Loucy (cell line): ENCODE measurements around the gene OLFM1.

Experiments used
- H2AFZ ChIP-seq: fragments of 200-600 bp; sonication (generic); 2 replicates; pipeline ENCODE4 v1.6.0; 2016; ENCODE audit warnings: antibody characterized with exemption, mild to moderate bottlenecking, low read length, moderate library complexity
- H3F3A ChIP-seq: fragments of 200-600 bp; 2 replicates; pipeline ENCODE4 v1.6.0; 2016; ENCODE audit warnings: antibody characterized with exemption, low read depth, mild to moderate bottlenecking
- H3K27me3 ChIP-seq: fragments of 200-600 bp; sonication (generic); 2 replicates; pipeline ENCODE4 v1.6.1; 2014; ENCODE audit warnings: low read length, mild to moderate bottlenecking; ENCODE audit not compliant: insufficient read depth, poor library complexity, severe bottlenecking
- H3K36me3 ChIP-seq: fragments of 200-600 bp; sonication (generic); 2 replicates; pipeline ENCODE4 v1.6.1; 2016; ENCODE audit warnings: low read length; ENCODE audit not compliant: insufficient read depth
- H3K4me1 ChIP-seq: fragments of 200-600 bp; sonication (generic); 2 replicates; pipeline ENCODE4 v1.5.1; 2014; ENCODE audit warnings: low read length, mild to moderate bottlenecking; ENCODE audit not compliant: insufficient read depth, poor library complexity, severe bottlenecking
- H3K4me2 ChIP-seq: fragments of 200-600 bp; sonication (generic); 2 replicates; pipeline ENCODE4 v1.6.0; 2014; ENCODE audit warnings: antibody characterized with exemption, low read length, low read depth, mild to moderate bottlenecking; ENCODE audit not compliant: poor library complexity, severe bottlenecking
- H3K4me3 ChIP-seq: fragments of 200-600 bp; sonication (generic); 2 replicates; pipeline ENCODE4 v1.5.1; 2014; ENCODE audit warnings: low read length, mild to moderate bottlenecking, mixed read lengths; ENCODE audit not compliant: poor library complexity, severe bottlenecking
- H3K79me2 ChIP-seq: fragments of 200-600 bp; sonication (generic); 2 replicates; pipeline ENCODE4 v1.6.1; 2014; ENCODE audit warnings: low read length; ENCODE audit not compliant: insufficient read depth
- H3K9ac ChIP-seq: fragments of 200-600 bp; sonication (generic); 2 replicates; pipeline ENCODE4 v1.6.0; 2014; ENCODE audit warnings: mild to moderate bottlenecking, low read depth, low read length, moderate library complexity; ENCODE audit not compliant: poor library complexity, severe bottlenecking
- H3K9me2 ChIP-seq: fragments of 200-600 bp; sonication (generic); replicated peaks from 2 replicates; pipeline ENCODE4 v1.6.1; 2016; ENCODE audit warnings: low read depth, low read length, mixed read lengths
- H3K9me3 ChIP-seq: fragments of 200-600 bp; sonication (generic); 2 replicates; pipeline ENCODE4 v1.6.1; 2014; ENCODE audit warnings: mild to moderate bottlenecking, antibody characterized with exemption, low read length, low read depth; ENCODE audit not compliant: insufficient read depth
- H4K20me1 ChIP-seq: fragments of 200-600 bp; sonication (generic); 2 replicates; pipeline ENCODE4 v1.6.0; 2014; ENCODE audit warnings: antibody characterized with exemption, low read length, mild to moderate bottlenecking; ENCODE audit not compliant: insufficient read depth, poor library complexity, severe bottlenecking
- EZH2phosphoT487 ChIP-seq: fragments of 200-600 bp; IDR thresholded peaks from 2 replicates; pipeline ENCODE4 v1.6.1; 2018; ENCODE audit warnings: antibody characterized with exemption, mild to moderate bottlenecking, moderate library complexity, borderline replicate concordance
- TF ChIP-seq, protein P1 (sequence below): fragments of 200-600 bp; sonication (generic); conservative IDR thresholded peaks from 2 replicates; pipeline ENCODE4 v1.5.1; 2014; ENCODE audit warnings: mild to moderate bottlenecking, antibody characterized with exemption, low read length

OLFM1 gene

DNA sequence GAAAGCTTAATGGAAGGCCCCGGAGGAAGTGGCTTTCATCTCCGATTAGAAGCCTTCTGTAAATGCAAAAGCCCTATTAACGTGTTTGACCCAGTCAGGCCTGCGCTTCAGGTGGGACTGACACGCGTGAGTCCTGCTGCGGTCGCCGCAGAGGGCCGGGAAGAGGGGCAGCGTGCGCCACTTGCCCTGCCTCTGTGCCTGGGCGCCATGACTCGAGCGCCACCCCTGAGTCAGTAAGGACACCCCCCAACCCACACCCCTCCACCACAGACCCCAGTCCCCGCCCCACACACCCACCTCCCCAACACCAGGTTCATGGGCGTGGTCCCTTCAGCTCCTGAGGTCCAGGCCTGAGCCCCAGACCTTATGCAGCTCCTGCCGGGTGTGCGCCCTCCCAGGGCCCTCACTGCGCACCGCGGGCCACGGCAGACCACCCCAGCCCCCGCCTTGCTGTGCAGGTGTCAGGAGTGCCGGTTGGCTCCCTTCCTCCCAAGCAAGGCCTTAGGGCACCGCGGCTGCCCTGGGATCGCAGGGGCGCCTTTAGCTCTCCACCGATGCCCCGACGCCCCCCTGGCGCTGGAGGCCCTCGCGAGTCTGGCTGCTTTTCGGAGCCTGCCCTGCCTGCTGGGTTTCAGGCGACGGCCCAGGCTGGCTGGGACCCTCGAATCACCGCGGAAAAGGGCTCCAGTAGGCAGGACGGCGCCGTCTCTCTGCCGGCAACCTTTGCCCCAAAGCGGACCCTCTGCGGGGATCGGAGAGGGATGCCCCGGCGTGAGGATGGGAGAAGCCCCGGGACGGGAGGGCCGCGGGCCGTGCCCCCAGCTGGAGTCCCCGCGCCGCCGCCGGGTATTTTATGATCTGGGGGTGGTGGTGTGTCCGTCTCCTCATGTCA, 625 bp upstream of the OLFM1 start:
- no peak overlapping the region for H3K9ac ChIP-seq
- no peaks in the 10 kb centered on the region for H3K9me3 ChIP-seq
- H4K20me1 ChIP-seq: no peaks in the 10 kb centered on the region
- no peaks in the 10 kb centered on the region for H3K4me1 ChIP-seq
- no peaks in the 10 kb centered on the region for H3K79me2 ChIP-seq
- no peak for TF ChIP-seq EZH2phosphoT487
- TF ChIP-seq, protein P1, sequence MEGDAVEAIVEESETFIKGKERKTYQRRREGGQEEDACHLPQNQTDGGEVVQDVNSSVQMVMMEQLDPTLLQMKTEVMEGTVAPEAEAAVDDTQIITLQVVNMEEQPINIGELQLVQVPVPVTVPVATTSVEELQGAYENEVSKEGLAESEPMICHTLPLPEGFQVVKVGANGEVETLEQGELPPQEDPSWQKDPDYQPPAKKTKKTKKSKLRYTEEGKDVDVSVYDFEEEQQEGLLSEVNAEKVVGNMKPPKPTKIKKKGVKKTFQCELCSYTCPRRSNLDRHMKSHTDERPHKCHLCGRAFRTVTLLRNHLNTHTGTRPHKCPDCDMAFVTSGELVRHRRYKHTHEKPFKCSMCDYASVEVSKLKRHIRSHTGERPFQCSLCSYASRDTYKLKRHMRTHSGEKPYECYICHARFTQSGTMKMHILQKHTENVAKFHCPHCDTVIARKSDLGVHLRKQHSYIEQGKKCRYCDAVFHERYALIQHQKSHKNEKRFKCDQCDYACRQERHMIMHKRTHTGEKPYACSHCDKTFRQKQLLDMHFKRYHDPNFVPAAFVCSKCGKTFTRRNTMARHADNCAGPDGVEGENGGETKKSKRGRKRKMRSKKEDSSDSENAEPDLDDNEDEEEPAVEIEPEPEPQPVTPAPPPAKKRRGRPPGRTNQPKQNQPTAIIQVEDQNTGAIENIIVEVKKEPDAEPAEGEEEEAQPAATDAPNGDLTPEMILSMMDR: no peak; the same call in 1 of the 2 replicates
- H3K4me2 ChIP-seq: no peak overlapping the region
- H3K9me2 ChIP-seq: no peaks in the 10 kb centered on the region
- H2AFZ ChIP-seq: no peak overlapping the region
- no peak overlapping the region for H3K4me3 ChIP-seq
- H3F3A ChIP-seq: no peaks in the 10 kb centered on the region
- H3K27me3 ChIP-seq: no peaks in the 10 kb centered on the region
- no peaks in the 10 kb centered on the region for H3K36me3 ChIP-seq

GRCh38 chr9:135087899-135088347, 455 bp downstream of the OLFM1 start:
- H4K20me1 ChIP-seq: no peaks in the 10 kb centered on the region
- no peak overlapping the region for H3K4me2 ChIP-seq
- H3K27me3 ChIP-seq: no peaks in the 10 kb centered on the region
- H3K79me2 ChIP-seq: no peaks in the 10 kb centered on the region
- H3K9ac ChIP-seq: no peak overlapping the region
- H3K4me1 ChIP-seq: no peaks in the 10 kb centered on the region
- H3K9me3 ChIP-seq: no peaks in the 10 kb centered on the region
- no peak overlapping the region for H3K4me3 ChIP-seq
- H2AFZ ChIP-seq: no peak overlapping the region
- TF ChIP-seq EZH2phosphoT487: no peak
- TF ChIP-seq, protein P1: no peak
- H3K36me3 ChIP-seq: no peaks in the 10 kb centered on the region
- H3F3A ChIP-seq: no peaks in the 10 kb centered on the region
- H3K9me2 ChIP-seq: no peaks in the 10 kb centered on the region

- Histone ChIP-seq H3K4me3 (no peak overlapping the region), H2AFZ (no peak overlapping the region), H3K79me2 (no peaks in the 10 kb centered on the region), H3K9me2 (no peaks in the 10 kb centered on the region), H3K27me3 (no peaks in the 10 kb centered on the region), H3K36me3 (no peaks in the 10 kb centered on the region), H3K4me2 (no peak overlapping the region), H3K4me1 (no peaks in the 10 kb centered on the region), H3F3A (no peaks in the 10 kb centered on the region), H3K9me3 (no peaks in the 10 kb centered on the region), H4K20me1 (no peaks in the 10 kb centered on the region), H3K9ac (no peak overlapping the region)
- no peak for TF ChIP-seq EZH2phosphoT487
- TF ChIP-seq, protein P1: no peak
These were observed 995 bp downstream of the OLFM1 start for GRCh38 chr9:135088348-135088978.
